Measurements from ENCODE around the gene POU4F1.

DNA sequence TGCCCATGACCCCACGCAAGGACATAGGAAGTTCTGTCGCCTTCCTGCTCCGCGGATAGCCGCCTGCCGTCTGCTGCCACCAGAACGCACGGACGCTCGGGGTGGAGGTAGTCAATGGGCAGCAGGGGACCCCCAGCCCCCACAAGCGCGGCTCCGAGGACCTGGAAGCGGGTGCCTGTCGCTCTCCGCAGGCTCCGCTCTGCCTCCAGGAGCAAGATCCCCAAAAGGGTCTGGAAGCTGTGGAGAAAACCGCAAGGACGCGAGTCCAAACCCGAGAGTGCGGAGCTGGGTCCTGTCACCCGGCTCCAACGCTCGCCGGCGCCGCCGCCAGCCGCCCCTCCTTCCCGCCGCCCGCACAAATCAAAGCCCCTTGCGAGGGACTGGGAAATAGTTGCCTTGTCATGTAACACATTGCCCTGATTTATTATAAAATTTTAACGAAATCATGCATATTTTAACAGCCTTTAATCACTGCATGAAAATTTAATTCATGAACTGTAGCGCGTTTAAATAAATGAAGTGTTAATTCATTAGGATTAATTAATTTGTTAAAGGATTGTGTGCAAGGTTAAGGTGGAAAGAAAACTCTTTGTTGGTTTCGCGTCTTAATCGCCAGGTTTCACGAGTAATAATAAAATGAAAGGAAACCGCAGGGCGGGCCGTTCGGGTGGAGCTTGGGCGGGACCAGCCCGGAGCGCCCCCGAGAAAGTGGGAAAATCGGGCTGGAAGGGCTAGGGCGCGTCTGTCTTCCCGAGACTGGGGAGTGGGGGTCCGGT is 5.5 kb upstream of the POU4F1 start:
- TF ChIP-seq, protein P1, sequence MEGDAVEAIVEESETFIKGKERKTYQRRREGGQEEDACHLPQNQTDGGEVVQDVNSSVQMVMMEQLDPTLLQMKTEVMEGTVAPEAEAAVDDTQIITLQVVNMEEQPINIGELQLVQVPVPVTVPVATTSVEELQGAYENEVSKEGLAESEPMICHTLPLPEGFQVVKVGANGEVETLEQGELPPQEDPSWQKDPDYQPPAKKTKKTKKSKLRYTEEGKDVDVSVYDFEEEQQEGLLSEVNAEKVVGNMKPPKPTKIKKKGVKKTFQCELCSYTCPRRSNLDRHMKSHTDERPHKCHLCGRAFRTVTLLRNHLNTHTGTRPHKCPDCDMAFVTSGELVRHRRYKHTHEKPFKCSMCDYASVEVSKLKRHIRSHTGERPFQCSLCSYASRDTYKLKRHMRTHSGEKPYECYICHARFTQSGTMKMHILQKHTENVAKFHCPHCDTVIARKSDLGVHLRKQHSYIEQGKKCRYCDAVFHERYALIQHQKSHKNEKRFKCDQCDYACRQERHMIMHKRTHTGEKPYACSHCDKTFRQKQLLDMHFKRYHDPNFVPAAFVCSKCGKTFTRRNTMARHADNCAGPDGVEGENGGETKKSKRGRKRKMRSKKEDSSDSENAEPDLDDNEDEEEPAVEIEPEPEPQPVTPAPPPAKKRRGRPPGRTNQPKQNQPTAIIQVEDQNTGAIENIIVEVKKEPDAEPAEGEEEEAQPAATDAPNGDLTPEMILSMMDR (IDR thresholded peaks at IDR 0.05), result no peak
- TF ChIP-seq ZFX (IDR thresholded peaks at IDR 0.05; ENCODE audit: borderline replicate concordance), result no peak

All from 22Rv1 (cell line).